Measurements from ENCODE around the gene BCAS3.
"Not testable (repeated sequence)": the region's sequence is repeated elsewhere in the genome, so short reads cannot be mapped to it uniquely, and the experiment has no call there.

Gene BCAS3

GRCh38 chr17:60798576-60798975, 120.9 kb downstream of the BCAS3 start:
- no peak for DNase-seq (ENCODE audit: low spot score)

GRCh38 chr17:60802377-60802776, 124.7 kb downstream of the BCAS3 start:
- DNase-seq (ENCODE audit: low spot score) = no peak

GRCh38 chr17:60803059-60803458, 125.4 kb downstream of the BCAS3 start:
- no peak for DNase-seq (ENCODE audit: low spot score)

- no peak for DNase-seq (ENCODE audit: low spot score)
Observed at GRCh38 chr17:60804831-60805230, 127.2 kb downstream of the BCAS3 start.

GRCh38 chr17:60809421-60809820, 131.8 kb downstream of the BCAS3 start:
- DNase-seq (ENCODE audit: low spot score) = no peak

GRCh38 chr17:60814941-60815340, 137.3 kb downstream of the BCAS3 start:
- not testable (repeated sequence) for DNase-seq (ENCODE audit: low spot score)

GRCh38 chr17:60817192-60817591, 139.5 kb downstream of the BCAS3 start:
- peak; percentile 45 for DNase-seq (ENCODE audit: low spot score)

- DNase-seq (ENCODE audit: low spot score) = no peak
Observed at GRCh38 chr17:60819447-60820130, 141.9 kb downstream of the BCAS3 start.

GRCh38 chr17:60823515-60823914, 145.9 kb downstream of the BCAS3 start:
- no peak for DNase-seq (ENCODE audit: low spot score)

- no peak for DNase-seq (ENCODE audit: low spot score)
Observed at GRCh38 chr17:60825351-60825750, 147.7 kb downstream of the BCAS3 start.

- DNase-seq (ENCODE audit: low spot score) = peak; percentile 9
Observed at GRCh38 chr17:60827943-60828342, 150.3 kb downstream of the BCAS3 start.

- peak; percentile 14 for DNase-seq (ENCODE audit: low spot score)
Observed at GRCh38 chr17:60832151-60832585, 154.5 kb downstream of the BCAS3 start.

- DNase-seq (ENCODE audit: low spot score) = no peak
Observed at GRCh38 chr17:60832631-60833030, 155.0 kb downstream of the BCAS3 start.

- no peak for DNase-seq (ENCODE audit: low spot score)
Observed at GRCh38 chr17:60840456-60840855, 162.8 kb downstream of the BCAS3 start.

GRCh38 chr17:60845012-60845411, 167.4 kb downstream of the BCAS3 start:
- no peak for DNase-seq (ENCODE audit: low spot score)

GRCh38 chr17:60846175-60846574, 168.5 kb downstream of the BCAS3 start:
- no peak for DNase-seq (ENCODE audit: low spot score)

GRCh38 chr17:60851181-60851580, 173.5 kb downstream of the BCAS3 start:
- no peak for DNase-seq (ENCODE audit: low spot score)

- no peak for DNase-seq (ENCODE audit: low spot score)
Observed at GRCh38 chr17:60857556-60858080, 180.0 kb downstream of the BCAS3 start.

GRCh38 chr17:60862482-60862881, 184.8 kb downstream of the BCAS3 start:
- DNase-seq (ENCODE audit: low spot score) = no peak

- DNase-seq (ENCODE audit: low spot score) = no peak
Observed at GRCh38 chr17:60863892-60864707, 186.4 kb downstream of the BCAS3 start.

- DNase-seq (ENCODE audit: low spot score) = no peak
Observed at GRCh38 chr17:60864708-60865005, 187.0 kb downstream of the BCAS3 start.

GRCh38 chr17:60874772-60875171, 197.1 kb downstream of the BCAS3 start:
- DNase-seq (ENCODE audit: low spot score) = no peak
